Activated naive CD8-positive, alpha-beta T cell treated with anti-CD3 and anti-CD28 coated beads for 36 hours (primary cell): Measurements from ENCODE around the gene MYBL2. TPM values are rescaled to one million over a fixed set of nuclear protein-coding genes. Genes with fewer than 3 reads are reported as not detected.

Source experiments
- DNase-seq: peaks from one replicate; pipeline ENCODE4 v3.0.0; 2021
- H3K27ac Mint-ChIP-seq: one replicate; pipeline ENCODE4 v1.8.0; 2022; ENCODE audit warnings: mild to moderate bottlenecking, moderate library complexity, mixed read lengths
- H3K27me3 Mint-ChIP-seq: one replicate; pipeline ENCODE4 v1.8.0; 2022; ENCODE audit warnings: mild to moderate bottlenecking, mixed read lengths
- H3K36me3 Mint-ChIP-seq: one replicate; pipeline ENCODE4 v1.8.0; 2021; ENCODE audit warnings: mild to moderate bottlenecking, mixed read lengths
- H3K4me1 Mint-ChIP-seq: one replicate; pipeline ENCODE4 v1.8.0; 2021; ENCODE audit warnings: mixed read lengths
- H3K4me3 Mint-ChIP-seq: one replicate; pipeline ENCODE4 v1.8.0; 2022; ENCODE audit warnings: mild to moderate bottlenecking, moderate library complexity, mixed read lengths
- H3K9me3 Mint-ChIP-seq: one replicate; pipeline ENCODE4 v1.8.0; 2022; ENCODE audit warnings: mixed read lengths
- total RNA-seq, 2 experiments: library from RNA; stranded (reverse); gene quantifications; one replicate each; pipeline ENCODE4 v1.2.3, GENCODE V29; 2021

The MYBL2 gene
- total RNA-seq, 2 experiments from 2014 or later: 139 to 140 TPM

- Mint-ChIP-seq H3K4me1 (peaks cover 13% of the 10 kb centered on the region), H3K27ac (no peak overlapping the region), H3K4me3 (no peak overlapping the region), H3K36me3 (peaks cover 32% of the 10 kb centered on the region), H3K9me3 (no peaks in the 10 kb centered on the region), H3K27me3 (no peaks in the 10 kb centered on the region)
- no peak for DNase-seq
Measured at GRCh38 chr20:43700627-43701026, 33.7 kb downstream of the MYBL2 start.

GRCh38 chr20:43702502-43702901 is 35.6 kb downstream of the MYBL2 start:
- H3K27ac Mint-ChIP-seq: no peak overlapping the region
- DNase-seq: no peak
- H3K4me3 Mint-ChIP-seq: no peak overlapping the region
- no peaks in the 10 kb centered on the region for H3K27me3 Mint-ChIP-seq
- H3K4me1 Mint-ChIP-seq: peaks cover 13% of the 10 kb centered on the region
- peaks cover 35% of the 10 kb centered on the region for H3K36me3 Mint-ChIP-seq
- no peaks in the 10 kb centered on the region for H3K9me3 Mint-ChIP-seq

- no peak for DNase-seq
- H3K27ac Mint-ChIP-seq: no peak overlapping the region
- H3K4me1 Mint-ChIP-seq: no peaks in the 10 kb centered on the region
- H3K27me3 Mint-ChIP-seq: no peaks in the 10 kb centered on the region
- H3K4me3 Mint-ChIP-seq: no peak overlapping the region
- no peaks in the 10 kb centered on the region for H3K9me3 Mint-ChIP-seq
- H3K36me3 Mint-ChIP-seq: peaks cover 57% of the 10 kb centered on the region
Measured at GRCh38 chr20:43710370-43711044, 43.6 kb downstream of the MYBL2 start.

DNA sequence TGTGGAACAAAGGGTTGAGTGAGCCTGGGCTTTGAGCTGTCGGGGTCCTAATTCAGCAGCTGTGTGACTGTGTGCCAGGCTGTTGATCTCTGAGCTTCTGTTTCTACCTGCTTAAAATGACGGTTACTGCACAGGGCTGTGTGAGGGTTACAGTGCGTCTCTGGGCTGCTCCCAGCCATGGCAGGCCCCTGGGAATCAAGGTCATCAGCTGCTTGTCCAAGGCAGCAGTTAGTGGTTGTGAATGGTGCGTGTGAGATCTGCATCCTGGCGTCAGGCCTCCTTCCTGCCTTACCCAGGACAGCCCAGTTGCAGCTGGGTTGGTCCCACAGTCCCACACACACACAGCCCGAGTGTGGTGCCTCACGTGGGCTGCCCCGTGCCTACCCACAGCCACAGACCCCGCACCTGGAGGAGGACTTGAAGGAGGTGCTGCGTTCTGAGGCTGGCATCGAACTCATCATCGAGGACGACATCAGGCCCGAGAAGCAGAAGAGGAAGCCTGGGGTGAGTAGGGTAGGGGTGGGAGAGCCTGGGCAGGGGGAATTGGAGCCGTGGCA is 44.3 kb downstream of the MYBL2 start:
- no peaks in the 10 kb centered on the region for H3K4me1 Mint-ChIP-seq

GRCh38 chr20:43715044-43715443 is 48.1 kb downstream of the MYBL2 start:
- H3K9me3 Mint-ChIP-seq: no peaks in the 10 kb centered on the region
- DNase-seq: no peak
- peak overlapping the region; percentile 38 for H3K27ac Mint-ChIP-seq
- peaks cover 6% of the 10 kb centered on the region for H3K4me1 Mint-ChIP-seq
- H3K36me3 Mint-ChIP-seq: peaks cover 52% of the 10 kb centered on the region
- no peak overlapping the region for H3K4me3 Mint-ChIP-seq
- no peaks in the 10 kb centered on the region for H3K27me3 Mint-ChIP-seq

More for the DNA sequence above, 44.3 kb downstream of the MYBL2 start:
- no peak for DNase-seq
- Mint-ChIP-seq H3K4me3 (no peak overlapping the region), H3K27ac (no peak overlapping the region), H3K9me3 (no peaks in the 10 kb centered on the region), H3K27me3 (no peaks in the 10 kb centered on the region), H3K36me3 (peaks cover 55% of the 10 kb centered on the region)

DNA sequence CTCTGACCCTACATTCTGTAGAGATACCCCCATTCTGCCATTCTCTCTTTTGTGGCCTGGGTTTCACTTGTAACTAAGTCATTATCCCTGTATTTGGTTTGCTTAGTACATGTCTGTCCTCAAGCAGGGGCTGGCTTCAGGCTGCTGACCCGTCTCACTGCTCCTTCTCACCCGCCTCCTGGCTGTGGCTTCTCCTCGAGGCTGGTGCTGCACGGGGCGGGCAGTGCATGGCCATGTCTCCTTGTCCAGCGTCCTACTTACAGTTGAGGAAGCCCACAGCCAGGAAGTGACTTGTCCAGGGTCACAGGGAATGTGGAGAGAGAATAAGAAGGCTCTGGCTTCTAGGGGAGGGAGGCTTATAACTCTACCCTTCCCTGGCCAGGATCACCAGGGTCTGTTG is 48.6 kb downstream of the MYBL2 start:
- Mint-ChIP-seq H3K9me3 (no peaks in the 10 kb centered on the region), H3K4me1 (peaks cover 9% of the 10 kb centered on the region), H3K4me3 (no peak overlapping the region), H3K27ac (no peak overlapping the region), H3K27me3 (no peaks in the 10 kb centered on the region), H3K36me3 (peaks cover 54% of the 10 kb centered on the region)
- no peak for DNase-seq

- DNase-seq: no peak
- no peak overlapping the region for H3K4me3 Mint-ChIP-seq
- H3K9me3 Mint-ChIP-seq: no peaks in the 10 kb centered on the region
- no peaks in the 10 kb centered on the region for H3K27me3 Mint-ChIP-seq
- peaks cover 15% of the 10 kb centered on the region for H3K4me1 Mint-ChIP-seq
- H3K27ac Mint-ChIP-seq: no peak overlapping the region
- peaks cover 48% of the 10 kb centered on the region for H3K36me3 Mint-ChIP-seq
Measured at GRCh38 chr20:43716123-43716522, 49.2 kb downstream of the MYBL2 start.

DNA sequence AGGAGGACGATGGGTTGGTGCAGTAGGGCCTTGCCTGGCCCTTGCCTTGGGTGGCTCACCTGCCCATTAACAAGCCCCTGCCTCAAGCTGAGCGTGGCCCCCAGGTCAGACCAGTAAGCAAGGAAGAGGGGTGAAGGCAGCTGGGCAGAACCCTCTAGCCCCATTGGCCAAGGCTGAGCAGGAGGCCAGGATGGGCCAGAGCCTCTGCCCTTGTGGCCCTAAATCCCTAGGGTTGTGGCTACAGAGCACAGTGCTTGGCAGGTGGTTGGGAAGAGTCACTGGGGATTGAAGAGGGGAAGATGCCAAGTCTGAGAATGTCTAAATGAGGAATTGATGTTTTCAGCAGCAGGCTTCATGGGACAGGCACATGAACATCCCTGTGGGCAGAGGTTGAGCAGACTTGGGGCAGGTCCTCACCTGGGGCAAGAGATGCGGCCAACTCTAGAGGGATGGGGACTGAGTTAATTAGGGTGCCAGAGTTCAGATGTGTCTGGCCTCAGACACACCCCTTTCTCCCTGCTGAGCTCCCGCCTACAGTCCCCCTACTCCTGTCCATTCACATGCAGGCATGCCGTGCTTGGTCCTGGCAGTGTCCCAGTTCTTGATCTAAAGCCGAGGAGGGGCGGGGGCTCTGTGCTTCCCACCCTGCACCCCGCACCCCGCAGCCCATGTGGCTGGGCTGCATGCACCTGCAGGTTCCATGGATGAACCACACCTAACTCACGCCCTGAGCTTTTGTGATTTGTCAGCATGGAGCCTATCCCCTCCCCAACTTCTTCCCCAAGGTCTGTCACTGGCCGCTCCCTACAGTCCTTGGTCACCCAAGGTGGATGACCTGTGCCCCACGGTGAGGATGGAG is 50.1 kb downstream of the MYBL2 start:
- Mint-ChIP-seq H3K27ac (no peak overlapping the region), H3K9me3 (no peaks in the 10 kb centered on the region)

DNA sequence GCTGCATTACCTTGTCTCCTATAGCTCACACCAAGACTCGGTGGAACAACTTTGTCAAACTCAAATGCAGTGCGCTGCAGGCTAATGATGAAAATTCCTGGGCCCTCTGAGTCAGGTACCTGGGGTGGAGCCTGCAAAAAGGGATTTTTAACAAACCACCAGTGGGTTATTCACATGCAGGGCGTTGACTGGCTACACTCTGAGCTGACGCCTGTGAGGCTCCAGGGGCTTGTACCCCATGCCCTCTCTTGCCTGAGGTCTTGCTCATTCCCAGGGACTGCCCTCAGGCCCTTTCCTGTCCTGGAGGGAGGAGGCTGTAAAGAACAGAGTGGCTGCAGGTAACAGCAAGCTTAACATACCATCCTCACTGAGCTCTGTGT is 50.7 kb downstream of the MYBL2 start:
- Mint-ChIP-seq H3K9me3 (no peaks in the 10 kb centered on the region), H3K4me3 (no peak overlapping the region), H3K4me1 (peaks cover 25% of the 10 kb centered on the region), H3K27ac (no peak overlapping the region), H3K27me3 (no peaks in the 10 kb centered on the region), H3K36me3 (peaks cover 38% of the 10 kb centered on the region)
- no peak for DNase-seq

More for the DNA sequence above, 50.1 kb downstream of the MYBL2 start:
- DNase-seq: no peak
- no peak overlapping the region for H3K4me3 Mint-ChIP-seq
- peaks cover 19% of the 10 kb centered on the region for H3K4me1 Mint-ChIP-seq
- no peaks in the 10 kb centered on the region for H3K27me3 Mint-ChIP-seq
- H3K36me3 Mint-ChIP-seq: peaks cover 40% of the 10 kb centered on the region

DNA sequence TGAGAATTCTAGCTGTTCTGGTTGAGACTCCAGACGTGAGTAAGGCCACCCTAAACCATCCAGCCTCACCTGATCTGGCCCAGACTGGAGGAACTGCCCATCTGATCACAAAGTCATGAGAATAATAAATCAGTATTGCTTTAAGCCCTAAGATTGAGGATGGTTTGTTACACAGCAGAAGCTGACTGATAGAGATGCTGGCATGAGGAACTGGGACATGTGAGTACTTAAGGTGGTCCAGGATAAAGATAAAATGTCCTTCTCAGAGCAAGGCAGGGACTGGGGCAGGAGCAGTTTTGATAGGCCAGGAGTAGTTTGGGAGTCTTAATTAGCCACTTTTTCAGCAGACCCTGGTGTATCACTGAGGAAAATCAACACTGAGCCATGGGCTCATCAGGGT is 53.1 kb downstream of the MYBL2 start:
- no peaks in the 10 kb centered on the region for H3K27me3 Mint-ChIP-seq
- peaks cover 32% of the 10 kb centered on the region for H3K36me3 Mint-ChIP-seq
- no peaks in the 10 kb centered on the region for H3K9me3 Mint-ChIP-seq
- no peak overlapping the region for H3K27ac Mint-ChIP-seq
- peaks cover 42% of the 10 kb centered on the region for H3K4me1 Mint-ChIP-seq
- no peak for DNase-seq
- H3K4me3 Mint-ChIP-seq: no peak overlapping the region

- no peaks in the 10 kb centered on the region for H3K27me3 Mint-ChIP-seq
- peaks cover 26% of the 10 kb centered on the region for H3K36me3 Mint-ChIP-seq
- peaks cover 42% of the 10 kb centered on the region for H3K4me1 Mint-ChIP-seq
- no peak overlapping the region for H3K27ac Mint-ChIP-seq
- DNase-seq: no peak
- H3K9me3 Mint-ChIP-seq: no peaks in the 10 kb centered on the region
- H3K4me3 Mint-ChIP-seq: no peak overlapping the region
Measured at GRCh38 chr20:43721097-43721428, 54.1 kb downstream of the MYBL2 start.

- peak overlapping the region; percentile 54 for H3K27ac Mint-ChIP-seq
Measured at GRCh38 chr20:43721429-43722152, 54.7 kb downstream of the MYBL2 start.

DNA sequence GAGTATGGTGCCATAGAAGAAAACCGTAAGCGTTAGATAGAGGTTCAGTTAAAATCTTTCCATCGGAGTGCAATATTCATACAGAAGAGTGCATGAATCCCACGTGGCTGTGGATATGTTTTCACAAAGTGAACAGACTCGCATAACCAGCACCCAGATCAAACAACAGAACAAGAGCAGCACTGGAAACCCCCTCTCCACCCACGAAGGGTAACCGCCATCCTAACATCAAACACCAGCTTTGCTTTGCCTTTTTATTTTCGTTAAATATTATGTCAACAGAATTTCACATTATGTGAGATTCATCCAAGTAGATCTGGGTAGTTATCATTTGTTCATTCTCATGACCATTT is 55.2 kb downstream of the MYBL2 start:
- DNase-seq: peak; percentile 54
- Mint-ChIP-seq H3K4me1 (peaks cover 42% of the 10 kb centered on the region), H3K27ac (peak overlapping the region; percentile 54), H3K4me3 (peak overlapping the region; percentile 73), H3K9me3 (no peaks in the 10 kb centered on the region), H3K27me3 (no peaks in the 10 kb centered on the region), H3K36me3 (peaks cover 22% of the 10 kb centered on the region)

More at GRCh38 chr20:43721429-43722152, 54.7 kb downstream of the MYBL2 start:
- H3K27me3 Mint-ChIP-seq: no peaks in the 10 kb centered on the region
- H3K4me3 Mint-ChIP-seq: peak overlapping the region; percentile 73
- DNase-seq: no peak
- peaks cover 26% of the 10 kb centered on the region for H3K36me3 Mint-ChIP-seq
- no peaks in the 10 kb centered on the region for H3K9me3 Mint-ChIP-seq
- H3K4me1 Mint-ChIP-seq: peaks cover 42% of the 10 kb centered on the region

DNA sequence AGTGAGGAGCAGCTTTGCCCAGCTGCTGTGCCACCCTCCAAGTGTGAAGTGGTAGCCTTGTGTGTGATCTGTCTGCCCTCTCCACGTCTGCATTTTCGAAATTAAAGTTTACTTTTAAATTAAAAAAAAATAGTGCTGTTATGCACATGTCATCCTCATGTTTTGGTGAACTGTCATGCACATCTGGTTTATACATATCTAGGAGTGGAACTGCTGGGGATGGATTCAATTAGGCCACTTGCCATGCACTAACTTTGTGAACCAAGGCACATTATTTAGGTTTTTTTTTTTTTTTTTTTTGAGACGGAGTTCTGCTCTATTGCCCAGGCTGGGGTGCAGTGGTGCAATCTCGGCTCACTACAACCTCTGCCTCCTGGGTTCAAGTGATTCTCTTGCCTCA is 56.3 kb downstream of the MYBL2 start:
- H3K27me3 Mint-ChIP-seq: no peaks in the 10 kb centered on the region
- no peak overlapping the region for H3K4me3 Mint-ChIP-seq
- H3K27ac Mint-ChIP-seq: no peak overlapping the region
- H3K36me3 Mint-ChIP-seq: peaks cover 17% of the 10 kb centered on the region
- H3K9me3 Mint-ChIP-seq: peaks cover 2% of the 10 kb centered on the region
- H3K4me1 Mint-ChIP-seq: peaks cover 40% of the 10 kb centered on the region
- DNase-seq: no peak

- Mint-ChIP-seq H3K27me3 (no peaks in the 10 kb centered on the region), H3K27ac (no peak overlapping the region), H3K4me3 (no peak overlapping the region), H3K9me3 (peaks cover 6% of the 10 kb centered on the region), H3K4me1 (peaks cover 45% of the 10 kb centered on the region), H3K36me3 (peaks cover 19% of the 10 kb centered on the region)
- DNase-seq: no peak
Measured at GRCh38 chr20:43723735-43724134, 56.8 kb downstream of the MYBL2 start.
